ENCODE data around the gene TRPM2.

GRCh38 chr21:44345495-44345894, 7.9 kb upstream of the TRPM2 start:
- TF ChIP-seq EP300 (IDR thresholded peaks at IDR 0.05): no peak
- TF ChIP-seq CTCF (IDR thresholded peaks at IDR 0.05): no peak

Measured in stomach (tissue), 4 donors.